Keratinocyte (primary cell): ENCODE measurements around the gene FANCC. TPM values are rescaled to one million over a fixed set of nuclear protein-coding genes. Genes with fewer than 3 reads are reported as not detected.
A peak's percentile ranks its signal among the peaks of the same experiment; 100 is the strongest.

Experiments
- DNase-seq: peaks from one replicate; pipeline ENCODE4 v3.0.0-alpha.2; 2011; ENCODE audit warnings: low read depth, missing footprints, low spot score
- FAIRE-seq: peaks from 2 replicates; lab custom pipeline; 2011; peaks lifted over from hg19 to GRCh38; lab: Jason Lieb, UNC
- H2AFZ ChIP-seq: 2 replicates; pipeline ENCODE4 v1.6.0; 2012; ENCODE audit warnings: low read length, control low read depth, inconsistent platforms; ENCODE audit not compliant: control insufficient read depth
- H3K27ac ChIP-seq: 2 replicates; pipeline ENCODE4 v1.5.1; 2011; ENCODE audit warnings: low read length; ENCODE audit not compliant: control insufficient read depth, insufficient read depth
- H3K27me3 ChIP-seq: 3 replicates; pipeline ENCODE4 v1.6.0; 2011; ENCODE audit warnings: low read length; ENCODE audit not compliant: control insufficient read depth, insufficient read depth; ENCODE audit errors: extremely low read depth
- H3K36me3 ChIP-seq, 2 experiments: 2 replicates in 1 of 2; 3 replicates in 1 of 2; pipeline ENCODE4 v1.5.1; 2011; ENCODE audit warnings: low read length in 2 of 2, mild to moderate bottlenecking in 1 of 2; ENCODE audit not compliant: control insufficient read depth in 2 of 2, insufficient read depth in 2 of 2; ENCODE audit errors: extremely low read depth in 1 of 2
- H3K4me1 ChIP-seq: 3 replicates; pipeline ENCODE4 v1.5.1; 2011; ENCODE audit warnings: low read length; ENCODE audit not compliant: control insufficient read depth, insufficient read depth; ENCODE audit errors: extremely low read depth
- H3K4me2 ChIP-seq: 3 replicates; pipeline ENCODE4 v1.6.0; 2011; ENCODE audit warnings: low read depth, low read length; ENCODE audit not compliant: control insufficient read depth, insufficient read depth; ENCODE audit errors: extremely low read depth
- H3K4me3 ChIP-seq, 3 experiments: fragments of 200-600 bp in 1 of 3; sonication (generic) in 1 of 3; 2 replicates in 2 of 3; 3 replicates in 1 of 3; pipeline ENCODE4 v1.5.1; 2011 to 2016; ENCODE audit warnings: low read length in 3 of 3, mild to moderate bottlenecking in 3 of 3, control low read depth in 2 of 3, inconsistent platforms in 1 of 3, low read depth in 1 of 3, mixed read lengths in 1 of 3, mixed run types in 1 of 3, moderate library complexity in 1 of 3; ENCODE audit not compliant: control insufficient read depth in 2 of 3, insufficient read depth in 2 of 3; ENCODE audit errors: extremely low read depth in 1 of 3
- H3K79me2 ChIP-seq: 2 replicates; pipeline ENCODE4 v1.6.0; 2012; ENCODE audit warnings: low read length; ENCODE audit not compliant: control insufficient read depth, insufficient read depth
- H3K9ac ChIP-seq: 3 replicates; pipeline ENCODE4 v1.6.0; 2011; ENCODE audit warnings: low read length; ENCODE audit not compliant: control insufficient read depth, insufficient read depth; ENCODE audit errors: extremely low read depth
- H3K9me1 ChIP-seq: 3 replicates; pipeline ENCODE4 v1.6.0; 2011; ENCODE audit warnings: low read length; ENCODE audit not compliant: control insufficient read depth, insufficient read depth; ENCODE audit errors: extremely low read depth
- H3K9me3 ChIP-seq: 2 replicates; pipeline ENCODE4 v1.5.1; 2012; ENCODE audit warnings: low read depth, low read length; ENCODE audit not compliant: control insufficient read depth
- H4K20me1 ChIP-seq: 3 replicates; pipeline ENCODE4 v1.6.0; 2011; ENCODE audit warnings: low read length; ENCODE audit not compliant: control insufficient read depth, insufficient read depth; ENCODE audit errors: extremely low read depth
- CTCF ChIP-seq, 3 experiments: IDR thresholded peaks in 1 of 3; conservative IDR thresholded peaks in 1 of 3; optimal IDR thresholded peaks in 1 of 3; 2 replicates in 2 of 3; 3 replicates in 1 of 3; pipeline versions ENCODE3 to v1.5.1; 2011; ENCODE audit warnings: low read length in 3 of 3, mild to moderate bottlenecking in 3 of 3, moderate library complexity in 2 of 3, control low read depth in 1 of 3, inconsistent platforms in 1 of 3; ENCODE audit not compliant: insufficient read depth in 2 of 3; ENCODE audit errors: extremely low read depth in 1 of 3
- EZH2 ChIP-seq: IDR thresholded peaks from one replicate; pipeline ENCODE4 v1.6.1; 2012; ENCODE audit warnings: inconsistent platforms, mild to moderate bottlenecking, low read length, moderate library complexity
- dilution Hi-C: fragments of 300-500 bp; cut with MboI; formaldehyde crosslinking; loops from one replicate; pipeline ENCODE4 v1.7.0; 2020; ENCODE audit warnings: low sequenced_read_pairs; ENCODE audit not compliant: extremely low pct_ligation_motif_present
- polyA plus RNA-seq, 5 experiments: library from polyadenylated mRNA; depleted of rRNA in 3 of 5; stranded (reverse) in 3 of 5; stranded (forward) in 1 of 5; unstranded in 1 of 5; fragments of >200 nt; gene quantifications; 1 replicate in 1 of 5; 2 replicates in 3 of 5; 3 replicates in 1 of 5; pipeline versions ENCODE4 v1.2.1 to v1.2.3, GENCODE V29; 2011 to 2012; ENCODE audit warnings: missing spikeins in 2 of 5, low read depth in 1 of 5, low replicate concordance in 1 of 5

Gene FANCC
- polyA plus RNA-seq, 1 donor (not counting 4 experiments of a cell fraction or from before 2014, with no cell fraction given), result 8.3 TPM

DNA sequence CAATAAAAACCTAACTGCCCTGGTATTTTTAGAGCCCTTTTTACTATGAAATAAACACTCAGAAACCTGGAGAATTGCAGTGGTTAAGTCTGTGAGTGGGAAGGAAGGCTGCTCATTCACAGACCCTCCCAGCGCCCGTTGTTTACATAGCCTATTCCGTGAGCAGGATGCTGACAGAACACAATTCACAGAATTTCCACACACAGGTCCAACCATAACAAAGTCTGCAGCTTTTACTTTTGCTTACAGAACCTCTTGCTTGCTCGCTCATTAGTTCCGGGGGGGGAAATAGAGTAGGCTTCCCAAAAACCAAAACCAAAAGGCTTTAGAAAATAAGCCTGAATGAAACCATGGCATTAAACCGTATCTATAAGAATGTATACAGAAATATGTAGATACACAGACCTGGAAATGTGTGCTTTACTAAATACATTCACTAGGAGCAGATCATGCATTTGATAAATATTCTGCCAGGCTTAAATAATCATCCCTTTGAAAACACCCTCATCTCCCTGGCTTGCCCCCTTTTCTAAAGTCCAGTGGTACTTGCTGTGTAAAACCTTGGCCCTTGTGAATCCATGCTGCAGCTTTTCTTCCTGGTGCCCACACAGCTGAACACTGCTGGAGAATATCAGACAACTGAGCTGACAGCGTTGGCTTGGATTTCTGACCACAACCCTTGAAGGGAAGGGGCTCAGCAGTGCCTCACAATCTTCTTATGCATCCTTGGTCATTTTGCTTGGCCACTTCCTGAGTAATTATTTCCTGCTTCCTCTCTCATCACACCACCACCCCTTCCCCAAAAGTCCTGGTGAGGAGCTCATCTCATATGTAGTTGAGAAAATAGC is 128.0 kb downstream of the FANCC start:
- Histone ChIP-seq H3K27ac (no peak overlapping the region), H3K4me3 (no peak overlapping the region)

GRCh38 chr9:95188459-95188858 is 129.1 kb downstream of the FANCC start:
- dilution Hi-C loops, result no loop called here
- H3K4me2 ChIP-seq, result no peak overlapping the region

More for the DNA sequence above, 128.0 kb downstream of the FANCC start:
- no peak overlapping the region for H3K9ac ChIP-seq
- H3K4me2 ChIP-seq, result peak overlapping the region; percentile 27
- no peaks in the 10 kb centered on the region for H3K9me3 ChIP-seq
- H3K36me3 ChIP-seq, result no peaks in the 10 kb centered on the region
- no peaks in the 10 kb centered on the region for H3K9me1 ChIP-seq
- H3K27me3 ChIP-seq, result no peaks in the 10 kb centered on the region
- H2AFZ ChIP-seq, result no peak overlapping the region
- FAIRE-seq (no peak), DNase-seq (no peak)
- no peaks in the 10 kb centered on the region for H3K79me2 ChIP-seq
- peaks cover 11% of the 10 kb centered on the region for H3K4me1 ChIP-seq
- TF ChIP-seq EZH2 (no peak), CTCF (optimal IDR thresholded peaks at IDR 0.05 in 1 of 3, IDR thresholded peaks at IDR 0.05 in 1 of 3, conservative IDR thresholded peaks at IDR 0.05 in 1 of 3; ENCODE audit: extremely low read depth in 1 of 3, insufficient read depth in 2 of 3, low read length in 3 of 3) (no peak)
- dilution Hi-C loops, result no loop called here
- no peaks in the 10 kb centered on the region for H4K20me1 ChIP-seq

More at GRCh38 chr9:95188459-95188858, 129.1 kb downstream of the FANCC start:
- no peaks in the 10 kb centered on the region for H3K36me3 ChIP-seq
- H3K27me3 ChIP-seq, result no peaks in the 10 kb centered on the region
- TF ChIP-seq CTCF (optimal IDR thresholded peaks at IDR 0.05 in 1 of 3, IDR thresholded peaks at IDR 0.05 in 1 of 3, conservative IDR thresholded peaks at IDR 0.05 in 1 of 3; ENCODE audit: extremely low read depth in 1 of 3, insufficient read depth in 2 of 3, low read length in 3 of 3) (no peak), EZH2 (no peak)
- no peak overlapping the region for H3K27ac ChIP-seq
- H4K20me1 ChIP-seq, result no peaks in the 10 kb centered on the region
- DNase-seq (no peak), FAIRE-seq (no peak)
- H3K9me3 ChIP-seq, result no peaks in the 10 kb centered on the region
- peaks cover 11% of the 10 kb centered on the region for H3K4me1 ChIP-seq
- no peaks in the 10 kb centered on the region for H3K9me1 ChIP-seq
- H3K4me3 ChIP-seq, result no peak overlapping the region
- no peak overlapping the region for H3K9ac ChIP-seq
- H2AFZ ChIP-seq, result no peak overlapping the region
- no peaks in the 10 kb centered on the region for H3K79me2 ChIP-seq
